ENCODE results near the gene ADAMTS19. TPM values are rescaled to one million over a fixed set of nuclear protein-coding genes. Genes with fewer than 3 reads are reported as not detected.

The ADAMTS19 gene
- polyA plus RNA-seq, 1 donor (not counting 4 experiments of a cell fraction or from before 2014, with no cell fraction given): 0.08 TPM

GRCh38 chr5:129767927-129768380, 307.9 kb downstream of the ADAMTS19 start:
- H3K79me2 ChIP-seq (ENCODE audit: control insufficient read depth, insufficient read depth, low read length): no peaks in the 10 kb centered on the region
- H3K9me1 ChIP-seq (ENCODE audit: control insufficient read depth, extremely low read depth, insufficient read depth, low read length): no peaks in the 10 kb centered on the region
- dilution Hi-C loops (cut with MboI; ENCODE audit: extremely low pct_ligation_motif_present, low sequenced_read_pairs): no loop called here
- H3K4me1 ChIP-seq (ENCODE audit: control insufficient read depth, extremely low read depth, insufficient read depth, low read length): no peaks in the 10 kb centered on the region
- H2AFZ ChIP-seq (ENCODE audit: control insufficient read depth, low read length): no peak overlapping the region
- H4K20me1 ChIP-seq (ENCODE audit: control insufficient read depth, extremely low read depth, insufficient read depth, low read length): no peaks in the 10 kb centered on the region
- no peak overlapping the region for H3K9ac ChIP-seq (ENCODE audit: control insufficient read depth, extremely low read depth, insufficient read depth, low read length)
- FAIRE-seq: peak; percentile 90
- H3K4me2 ChIP-seq (ENCODE audit: control insufficient read depth, extremely low read depth, insufficient read depth, low read depth, low read length): no peak overlapping the region
- H3K27me3 ChIP-seq (ENCODE audit: control insufficient read depth, extremely low read depth, insufficient read depth, low read length): no peaks in the 10 kb centered on the region
- TF ChIP-seq CTCF (optimal IDR thresholded peaks at IDR 0.05 in 1 of 3, IDR thresholded peaks at IDR 0.05 in 1 of 3, conservative IDR thresholded peaks at IDR 0.05 in 1 of 3; ENCODE audit: extremely low read depth in 1 of 3, insufficient read depth in 2 of 3, low read length in 3 of 3): peak; percentile 89 to 98 (median 93)
- TF ChIP-seq EZH2 (IDR thresholded peaks at IDR 0.05; ENCODE audit: low read length): no peak
- no peaks in the 10 kb centered on the region for H3K36me3 ChIP-seq (ENCODE audit: control insufficient read depth in 2 of 2, extremely low read depth in 1 of 2, insufficient read depth in 2 of 2, low read length in 2 of 2)
- no peak overlapping the region for H3K27ac ChIP-seq (ENCODE audit: control insufficient read depth, insufficient read depth, low read length)
- no peak overlapping the region for H3K4me3 ChIP-seq (ENCODE audit: control insufficient read depth in 2 of 3, extremely low read depth in 1 of 3, insufficient read depth in 2 of 3, low read depth in 1 of 3, low read length in 3 of 3)
- no peaks in the 10 kb centered on the region for H3K9me3 ChIP-seq (ENCODE audit: control insufficient read depth, low read depth, low read length)
- peak; percentile 86 for DNase-seq (ENCODE audit: low read depth, low spot score)

- Histone ChIP-seq H3K4me3 (ENCODE audit: control insufficient read depth in 2 of 3, extremely low read depth in 1 of 3, insufficient read depth in 2 of 3, low read depth in 1 of 3, low read length in 3 of 3) (no peak overlapping the region), H3K9me1 (ENCODE audit: control insufficient read depth, extremely low read depth, insufficient read depth, low read length) (no peaks in the 10 kb centered on the region), H4K20me1 (ENCODE audit: control insufficient read depth, extremely low read depth, insufficient read depth, low read length) (no peaks in the 10 kb centered on the region), H3K36me3 (ENCODE audit: control insufficient read depth in 2 of 2, extremely low read depth in 1 of 2, insufficient read depth in 2 of 2, low read length in 2 of 2) (no peaks in the 10 kb centered on the region), H3K79me2 (ENCODE audit: control insufficient read depth, insufficient read depth, low read length) (no peaks in the 10 kb centered on the region), H3K9ac (ENCODE audit: control insufficient read depth, extremely low read depth, insufficient read depth, low read length) (no peak overlapping the region), H3K27me3 (ENCODE audit: control insufficient read depth, extremely low read depth, insufficient read depth, low read length) (no peaks in the 10 kb centered on the region), H3K4me2 (ENCODE audit: control insufficient read depth, extremely low read depth, insufficient read depth, low read depth, low read length) (no peak overlapping the region), H3K4me1 (ENCODE audit: control insufficient read depth, extremely low read depth, insufficient read depth, low read length) (no peaks in the 10 kb centered on the region), H3K9me3 (ENCODE audit: control insufficient read depth, low read depth, low read length) (no peaks in the 10 kb centered on the region), H2AFZ (ENCODE audit: control insufficient read depth, low read length) (no peak overlapping the region), H3K27ac (ENCODE audit: control insufficient read depth, insufficient read depth, low read length) (no peak overlapping the region)
- FAIRE-seq (no peak), DNase-seq (ENCODE audit: low read depth, low spot score) (no peak)
- TF ChIP-seq CTCF (optimal IDR thresholded peaks at IDR 0.05 in 1 of 3, IDR thresholded peaks at IDR 0.05 in 1 of 3, conservative IDR thresholded peaks at IDR 0.05 in 1 of 3; ENCODE audit: extremely low read depth in 1 of 3, insufficient read depth in 2 of 3, low read length in 3 of 3): no peak
- TF ChIP-seq EZH2 (IDR thresholded peaks at IDR 0.05; ENCODE audit: low read length): no peak
- dilution Hi-C loops (cut with MboI; ENCODE audit: extremely low pct_ligation_motif_present, low sequenced_read_pairs): no loop called here
These were observed 308.6 kb downstream of the ADAMTS19 start for GRCh38 chr5:129768735-129769134.

All from keratinocyte (primary cell).